Mesenchymal stem cell (in vitro differentiated cells and primary cell): ENCODE measurements around the gene TRIM50.

Experiments
- DNase-seq: peaks from one replicate; pipeline ENCODE4 v3.0.0-alpha.2; 2013
- H2AFZ ChIP-seq: one replicate; pipeline ENCODE4 v1.6.1; 2013; ENCODE audit warnings: low read depth, mild to moderate bottlenecking, control low read depth, inconsistent platforms, low read length, moderate library complexity
- H2AK5ac ChIP-seq: 2 replicates; pipeline ENCODE4 v1.6.1; 2013; ENCODE audit warnings: low read length, moderate library complexity, mild to moderate bottlenecking, inconsistent platforms; ENCODE audit not compliant: severe bottlenecking
- H2BK120ac ChIP-seq: one replicate; pipeline ENCODE4 v1.6.1; 2013; ENCODE audit warnings: low read depth, mild to moderate bottlenecking, inconsistent platforms, low read length, moderate library complexity
- H2BK12ac ChIP-seq, 2 experiments: one replicate each; pipeline ENCODE4 v1.6.1; 2013; ENCODE audit warnings: inconsistent platforms in 2 of 2, low read length in 2 of 2, mild to moderate bottlenecking in 2 of 2, moderate library complexity in 2 of 2, control low read depth in 1 of 2
- H2BK15ac ChIP-seq: one replicate; pipeline ENCODE4 v1.6.1; 2013; ENCODE audit warnings: mild to moderate bottlenecking, low read depth, inconsistent platforms; ENCODE audit not compliant: poor library complexity, severe bottlenecking
- H2BK5ac ChIP-seq: 2 replicates; pipeline ENCODE4 v1.6.1; 2013; ENCODE audit warnings: low read depth, mild to moderate bottlenecking, low read length, control low read depth, inconsistent platforms; ENCODE audit not compliant: poor library complexity, severe bottlenecking
- H3K14ac ChIP-seq, 2 experiments: one replicate each; pipeline ENCODE4 v1.6.1; 2013; ENCODE audit warnings: inconsistent platforms in 2 of 2, low read length in 2 of 2, control low read depth in 1 of 2, mild to moderate bottlenecking in 1 of 2, moderate library complexity in 1 of 2
- H3K18ac ChIP-seq, 2 experiments: one replicate each; pipeline ENCODE4 v1.6.1; 2013; ENCODE audit warnings: inconsistent platforms in 2 of 2, low read length in 2 of 2, control low read depth in 1 of 2, low read depth in 1 of 2, mild to moderate bottlenecking in 1 of 2
- H3K23ac ChIP-seq, 2 experiments: one replicate each; pipeline ENCODE4 v1.6.1; 2013; ENCODE audit warnings: inconsistent platforms in 2 of 2, low read length in 2 of 2, mild to moderate bottlenecking in 2 of 2, moderate library complexity in 2 of 2, control low read depth in 1 of 2
- H3K27ac ChIP-seq: 2 replicates; pipeline ENCODE4 v1.5.1; 2013; ENCODE audit warnings: mild to moderate bottlenecking, moderate library complexity, low read length, control low read depth, inconsistent platforms; ENCODE audit not compliant: poor library complexity, severe bottlenecking
- H3K27me3 ChIP-seq, 2 experiments: 2 replicates each; pipeline versions ENCODE4 v1.6.1 to v1.7.0; 2013; ENCODE audit warnings: low read length in 2 of 2, mild to moderate bottlenecking in 2 of 2, moderate library complexity in 2 of 2, control low read depth in 1 of 2, inconsistent platforms in 1 of 2; ENCODE audit not compliant: control insufficient read depth in 1 of 2, insufficient read depth in 1 of 2
- H3K36me3 ChIP-seq, 2 experiments: 2 replicates each; pipeline versions ENCODE4 v1.6.1 to v1.7.0; 2013; ENCODE audit warnings: low read length in 2 of 2, control low read depth in 1 of 2, inconsistent platforms in 1 of 2, low read depth in 1 of 2, mild to moderate bottlenecking in 1 of 2; ENCODE audit not compliant: insufficient read depth in 2 of 2, control insufficient read depth in 1 of 2
- H3K4ac ChIP-seq, 2 experiments: one replicate each; pipeline ENCODE4 v1.6.1; 2013; ENCODE audit warnings: inconsistent platforms in 2 of 2, low read length in 2 of 2, mild to moderate bottlenecking in 2 of 2, moderate library complexity in 2 of 2, control low read depth in 1 of 2, low read depth in 1 of 2
- H3K4me1 ChIP-seq: 2 replicates; pipeline ENCODE4 v1.6.1; 2013; ENCODE audit warnings: low read depth, low read length, control low read depth; ENCODE audit not compliant: control insufficient read depth, insufficient read depth
- H3K4me2 ChIP-seq: 2 replicates; pipeline ENCODE4 v1.6.1; 2013; ENCODE audit warnings: low read length, mild to moderate bottlenecking, inconsistent platforms; ENCODE audit not compliant: poor library complexity, severe bottlenecking
- H3K4me3 ChIP-seq, 2 experiments: 2 replicates each; pipeline versions ENCODE4 v1.5.1 to v1.7.0; 2013; ENCODE audit warnings: low read length in 2 of 2, mild to moderate bottlenecking in 2 of 2, control low read depth in 1 of 2, low read depth in 1 of 2; ENCODE audit not compliant: insufficient read depth in 1 of 2
- H3K79me1 ChIP-seq: replicated peaks from 2 replicates; pipeline ENCODE4 v1.6.1; 2013; ENCODE audit warnings: mild to moderate bottlenecking, control low read depth, low read length, inconsistent platforms; ENCODE audit not compliant: poor library complexity, severe bottlenecking
- H3K9ac ChIP-seq: 2 replicates; pipeline ENCODE4 v1.7.0; 2013; ENCODE audit warnings: mild to moderate bottlenecking, low read length, moderate library complexity
- H3K9me3 ChIP-seq: 2 replicates; pipeline ENCODE4 v1.7.0; 2013; ENCODE audit warnings: mild to moderate bottlenecking, low read length; ENCODE audit not compliant: control insufficient read depth
- H4K8ac ChIP-seq: one replicate; pipeline ENCODE4 v1.6.1; 2013; ENCODE audit warnings: inconsistent platforms, mild to moderate bottlenecking, low read length, moderate library complexity
- H4K91ac ChIP-seq: one replicate; pipeline ENCODE4 v1.6.1; 2013; ENCODE audit warnings: mild to moderate bottlenecking, low read length, inconsistent platforms
- WGBS: methylation state at CpG from one replicate; pipeline ENCODE4 v1.1.7; 2013; ENCODE audit warnings: mixed read lengths; 5-methylcytosine and 5-hydroxymethylcytosine counted together

Gene TRIM50

DNA sequence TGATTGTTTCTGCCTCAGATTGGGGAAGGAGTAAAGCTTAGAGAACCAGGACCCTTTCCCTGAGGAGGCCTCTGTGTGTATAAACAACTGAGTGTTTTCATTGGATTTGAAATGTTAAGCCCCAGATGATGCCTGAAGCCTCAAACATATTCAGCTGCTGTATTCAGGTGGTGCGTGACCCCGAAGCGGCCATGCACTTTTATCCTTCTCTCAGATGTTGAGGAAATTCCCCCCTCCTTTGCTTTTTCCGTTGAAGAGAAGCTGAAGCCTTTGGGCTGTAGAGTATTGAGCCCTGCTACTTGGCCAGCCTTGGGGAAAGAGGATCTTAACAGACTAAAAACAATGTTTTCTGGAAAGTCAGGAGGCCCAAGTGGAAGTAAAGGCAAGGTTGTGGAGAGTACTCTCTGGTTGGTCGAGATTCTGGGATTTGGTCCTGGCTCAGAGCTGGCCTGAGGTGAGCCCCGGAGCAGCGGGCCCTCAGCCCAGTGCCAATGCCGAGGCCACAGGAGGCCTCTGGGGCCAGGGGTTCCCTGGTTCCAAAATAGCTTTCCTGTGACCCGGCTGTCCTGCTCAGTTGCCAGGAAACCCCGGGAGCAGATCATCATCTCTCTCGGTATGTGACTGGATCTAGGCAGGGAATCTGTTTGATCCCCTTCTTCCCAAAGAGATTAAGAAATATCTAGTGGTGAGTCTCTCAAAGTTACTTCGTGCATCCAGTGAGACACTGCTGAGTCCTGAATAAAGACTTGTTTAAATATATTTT, 22.6 kb upstream of the TRIM50 start:
- Histone ChIP-seq H3K4ac (no peak overlapping the region), H2BK12ac (no peak overlapping the region), H3K36me3 (no peaks in the 10 kb centered on the region), H3K79me1 (no peaks in the 10 kb centered on the region), H2BK15ac (no peak overlapping the region), H4K91ac (no peak overlapping the region), H2AK5ac (no peak overlapping the region), H3K27me3 (peaks cover 0 to 55% of the 10 kb centered on the region in 2 experiments), H4K8ac (no peak overlapping the region), H3K9me3 (peaks cover 8% of the 10 kb centered on the region), H3K4me2 (no peak overlapping the region), H3K9ac (no peak overlapping the region), H2BK5ac (no peak overlapping the region), H3K27ac (no peak overlapping the region), H3K4me3 (no peak overlapping the region), H3K23ac (no peak overlapping the region), H3K18ac (no peak overlapping the region), H2BK120ac (no peak overlapping the region), H2AFZ (no peak overlapping the region), H3K14ac (no peak overlapping the region), H3K4me1 (peaks cover 4% of the 10 kb centered on the region)
- WGBS: 82% methylated on average over 11 of the region's 12 CpGs
- DNase-seq: no peak

DNA sequence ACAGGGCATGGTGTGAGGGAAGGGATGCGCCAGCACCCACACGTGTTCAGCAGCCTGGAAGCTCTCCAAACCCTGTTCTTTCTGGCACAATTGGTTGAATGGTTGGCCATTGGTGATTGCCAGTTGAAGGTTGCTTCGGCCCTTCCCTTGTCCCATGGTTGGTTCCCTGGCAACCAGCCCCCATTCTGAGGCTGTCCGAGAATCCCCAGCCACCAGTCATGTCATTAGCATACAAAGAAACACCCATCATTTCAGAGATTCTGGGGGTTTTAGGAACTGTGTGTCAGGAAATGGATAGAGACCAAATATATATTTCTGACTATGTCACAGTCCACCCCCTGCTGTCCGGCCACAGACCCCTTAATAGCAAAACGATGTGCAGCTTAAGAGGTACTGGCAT, 21.9 kb upstream of the TRIM50 start:
- Histone ChIP-seq H3K27ac (no peak overlapping the region), H3K9ac (no peak overlapping the region), H3K4me3 (no peak overlapping the region), H3K14ac (no peak overlapping the region), H3K4me1 (peaks cover 4% of the 10 kb centered on the region), H2BK120ac (no peak overlapping the region), H3K27me3 (peaks cover 0 to 49% of the 10 kb centered on the region in 2 experiments), H2BK15ac (no peak overlapping the region), H3K18ac (no peak overlapping the region), H3K36me3 (no peaks in the 10 kb centered on the region), H3K9me3 (peaks cover 8% of the 10 kb centered on the region), H2AFZ (no peak overlapping the region), H2BK12ac (no peak overlapping the region), H4K91ac (no peak overlapping the region), H4K8ac (no peak overlapping the region), H3K23ac (no peak overlapping the region), H3K79me1 (no peaks in the 10 kb centered on the region), H3K4ac (no peak overlapping the region), H3K4me2 (no peak overlapping the region), H2BK5ac (no peak overlapping the region), H2AK5ac (no peak overlapping the region)
- WGBS: 89% methylated on average over 4 of the region's 6 CpGs
- DNase-seq: no peak

DNA sequence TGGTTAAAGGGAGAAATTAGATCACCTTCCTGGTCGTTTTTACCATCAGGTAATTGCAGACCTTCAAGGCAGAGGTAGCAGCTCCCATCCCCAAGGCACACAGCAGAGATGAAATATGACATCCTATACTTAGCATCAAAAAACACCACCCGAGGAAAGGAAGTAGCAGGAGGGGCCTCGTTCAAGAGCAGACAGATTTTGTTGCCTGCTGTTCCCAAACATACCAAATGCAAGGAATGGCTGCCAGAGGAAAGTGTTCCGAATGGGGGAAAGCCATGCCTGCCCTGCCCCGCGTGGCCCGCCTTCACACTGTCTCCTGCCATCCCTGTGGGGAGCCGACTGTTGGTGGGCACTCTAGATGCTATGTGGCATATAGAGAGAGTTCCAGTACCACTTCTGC, 18.1 kb upstream of the TRIM50 start:
- H2BK120ac ChIP-seq: no peak overlapping the region
- peaks cover 0 to 30% of the 10 kb centered on the region in 2 experiments for H3K27me3 ChIP-seq
- no peak overlapping the region for H3K9ac ChIP-seq
- no peak overlapping the region for H3K4me2 ChIP-seq
- H3K79me1 ChIP-seq: no peaks in the 10 kb centered on the region
- no peak overlapping the region for H3K27ac ChIP-seq
- H3K36me3 ChIP-seq: no peaks in the 10 kb centered on the region
- 62% methylated on average over 8 of the region's 8 CpGs for WGBS
- H3K4me3 ChIP-seq: no peak overlapping the region
- H3K18ac ChIP-seq: no peak overlapping the region
- H3K9me3 ChIP-seq: no peaks in the 10 kb centered on the region
- no peak for DNase-seq
- no peak overlapping the region for H2AK5ac ChIP-seq
- H3K4ac ChIP-seq: no peak overlapping the region
- H4K91ac ChIP-seq: no peak overlapping the region
- peak overlapping the region in 1 of 2 experiments; percentile 85 for H3K23ac ChIP-seq
- H4K8ac ChIP-seq: no peak overlapping the region
- H2BK15ac ChIP-seq: no peak overlapping the region
- peak overlapping the region; percentile 37 for H2AFZ ChIP-seq
- peaks cover 7% of the 10 kb centered on the region for H3K4me1 ChIP-seq
- H2BK12ac ChIP-seq: no peak overlapping the region
- H3K14ac ChIP-seq: peak overlapping the region in 1 of 2 experiments; percentile 83
- no peak overlapping the region for H2BK5ac ChIP-seq

DNA sequence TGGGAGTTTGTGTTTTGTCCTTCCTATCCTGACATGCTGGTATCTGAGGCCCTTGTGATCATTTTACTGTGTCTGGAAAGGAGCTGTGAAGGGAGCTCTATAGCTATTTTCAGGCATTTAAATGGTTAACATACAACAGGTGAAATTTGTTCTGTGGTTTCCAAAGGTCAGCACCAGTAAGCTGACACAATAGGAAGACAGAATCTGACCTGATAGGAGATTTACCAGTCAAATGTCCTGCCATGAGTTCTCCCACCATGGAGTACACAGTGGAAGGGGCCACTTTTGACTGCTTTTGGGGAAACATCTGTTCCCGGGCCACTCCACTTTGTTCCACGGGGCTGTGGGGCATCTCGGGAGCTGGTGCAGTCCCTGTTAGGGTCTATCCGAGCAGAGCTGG, 17.7 kb upstream of the TRIM50 start:
- no peak overlapping the region for H3K27ac ChIP-seq
- H3K23ac ChIP-seq: no peak overlapping the region
- no peaks in the 10 kb centered on the region for H3K9me3 ChIP-seq
- no peak overlapping the region for H3K4me3 ChIP-seq
- H3K9ac ChIP-seq: no peak overlapping the region
- H2BK15ac ChIP-seq: no peak overlapping the region
- no peak overlapping the region for H3K4me2 ChIP-seq
- H2AFZ ChIP-seq: no peak overlapping the region
- no peak overlapping the region for H2BK12ac ChIP-seq
- no peak for DNase-seq
- H2BK5ac ChIP-seq: no peak overlapping the region
- H4K91ac ChIP-seq: no peak overlapping the region
- H3K79me1 ChIP-seq: no peaks in the 10 kb centered on the region
- no peaks in the 10 kb centered on the region for H3K36me3 ChIP-seq
- H2BK120ac ChIP-seq: no peak overlapping the region
- no peak overlapping the region for H3K18ac ChIP-seq
- 95% methylated on average over 4 of the region's 4 CpGs for WGBS
- H3K4ac ChIP-seq: no peak overlapping the region
- peaks cover 0 to 30% of the 10 kb centered on the region in 2 experiments for H3K27me3 ChIP-seq
- no peak overlapping the region for H4K8ac ChIP-seq
- no peak overlapping the region for H3K14ac ChIP-seq
- peaks cover 7% of the 10 kb centered on the region for H3K4me1 ChIP-seq
- no peak overlapping the region for H2AK5ac ChIP-seq
